Measurements from ENCODE around the gene MED28. TPM values are rescaled to one million over a fixed set of nuclear protein-coding genes. Genes with fewer than 3 reads are reported as not detected.

MED28 gene
- total RNA-seq, 1 donor from 2014 or later: 71.9 TPM

DNA sequence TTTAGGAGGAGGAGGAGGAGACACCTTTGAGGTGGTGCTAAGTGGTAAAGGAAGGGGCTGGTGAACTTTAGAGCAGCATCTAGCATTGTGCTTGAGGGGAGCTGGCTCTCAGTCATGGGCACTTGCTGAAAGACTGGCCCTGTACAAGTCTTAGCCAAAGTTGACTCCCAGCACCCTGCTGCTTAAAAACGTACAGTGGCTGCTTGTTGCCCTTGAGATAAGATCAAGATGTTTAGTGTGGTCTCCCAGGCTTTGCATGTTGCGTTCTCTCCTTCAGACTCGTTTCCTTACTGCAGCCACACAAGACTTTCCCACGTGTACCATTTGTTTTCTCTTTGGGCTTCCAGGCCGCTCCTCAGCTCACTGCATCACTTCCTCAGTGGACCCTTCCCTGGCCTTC is 1.8 kb downstream of the MED28 start:
- Mint-ChIP-seq H3K9me3 (no peaks in the 10 kb centered on the region), H3K27me3 (no peaks in the 10 kb centered on the region), H3K27ac (no peak overlapping the region), H3K4me1 (peaks cover 45% of the 10 kb centered on the region), H3K36me3 (ENCODE audit: low read depth) (peaks cover 59% of the 10 kb centered on the region), H3K4me3 (peak overlapping the region; percentile 55)
- no peak for TF ChIP-seq CTCF (IDR thresholded peaks at IDR 0.05)
- DNase-seq (no peak), ATAC-seq (ENCODE audit: low read depth) (no peak)
- POLR2A ChIA-PET: no interaction called here
- intact Hi-C loops (cut with micrococcal nuclease): no loop called here
- CTCF ChIA-PET: no interaction called here

GRCh38 chr4:17618926-17619325 is 4.5 kb downstream of the MED28 start:
- Mint-ChIP-seq H3K4me3 (no peak overlapping the region), H3K27me3 (no peaks in the 10 kb centered on the region), H3K36me3 (ENCODE audit: low read depth) (peaks cover 80% of the 10 kb centered on the region), H3K27ac (no peak overlapping the region), H3K9me3 (no peaks in the 10 kb centered on the region), H3K4me1 (peaks cover 43% of the 10 kb centered on the region)
- TF ChIP-seq CTCF (IDR thresholded peaks at IDR 0.05): no peak
- no peak for DNase-seq
- ChIA-PET CTCF (interaction anchor here (0.9 kb wide), 1 partner anchor 66 kb away, joined by 4 read pairs; no protein-coding TSS in a partner anchor), POLR2A (no interaction called here)
- ATAC-seq (ENCODE audit: low read depth): no peak
- intact Hi-C loops (cut with micrococcal nuclease): no loop called here

GRCh38 chr4:17619416-17620105 is 5.1 kb downstream of the MED28 start:
- Mint-ChIP-seq H3K4me1 (peaks cover 37% of the 10 kb centered on the region), H3K27ac (no peak overlapping the region), H3K4me3 (no peak overlapping the region), H3K9me3 (no peaks in the 10 kb centered on the region), H3K36me3 (ENCODE audit: low read depth) (peaks cover 80% of the 10 kb centered on the region), H3K27me3 (no peaks in the 10 kb centered on the region)
- ChIA-PET CTCF (interaction anchor here (0.9 kb wide), 1 partner anchor 66 kb away, joined by 4 read pairs; no protein-coding TSS in a partner anchor), POLR2A (interaction anchor here (0.7 kb wide), 1 partner anchor 45 kb away, joined by 4 read pairs; no protein-coding TSS in a partner anchor)
- ATAC-seq (ENCODE audit: low read depth): no peak
- TF ChIP-seq CTCF (IDR thresholded peaks at IDR 0.05): no peak
- intact Hi-C loops (cut with micrococcal nuclease): no loop called here
- DNase-seq: no peak

DNA sequence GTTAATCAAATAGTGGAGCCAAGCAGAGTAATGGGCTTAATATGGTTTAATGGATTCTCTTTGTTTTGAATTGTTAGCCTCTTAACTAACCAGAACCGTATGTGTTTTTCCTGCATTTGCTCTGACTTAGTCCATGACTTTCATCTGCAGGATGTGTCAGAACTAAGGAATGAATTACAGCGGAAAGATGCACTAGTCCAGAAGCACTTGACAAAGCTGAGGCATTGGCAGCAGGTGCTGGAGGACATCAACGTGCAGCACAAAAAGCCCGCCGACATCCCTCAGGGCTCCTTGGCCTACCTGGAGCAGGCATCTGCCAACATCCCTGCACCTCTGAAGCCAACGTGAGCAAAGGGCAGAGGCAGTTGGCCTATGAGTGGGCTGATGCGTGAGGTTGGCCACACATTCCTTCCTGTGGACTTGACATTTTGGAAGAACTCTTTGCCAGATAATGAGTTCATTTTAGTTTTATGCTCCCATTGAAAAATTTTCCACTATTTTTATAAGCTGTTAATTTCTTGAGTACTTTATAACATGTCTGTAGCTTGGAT is 9.1 kb downstream of the MED28 start:
- CTCF ChIA-PET: no interaction called here
- DNase-seq: no peak
- Mint-ChIP-seq H3K4me3 (no peak overlapping the region), H3K9me3 (no peaks in the 10 kb centered on the region), H3K36me3 (ENCODE audit: low read depth) (peaks cover 93% of the 10 kb centered on the region), H3K27ac (no peak overlapping the region), H3K27me3 (no peaks in the 10 kb centered on the region), H3K4me1 (peaks cover 9% of the 10 kb centered on the region)
- intact Hi-C loops (cut with micrococcal nuclease): no loop called here
- TF ChIP-seq CTCF (IDR thresholded peaks at IDR 0.05): no peak
- ATAC-seq (ENCODE audit: low read depth): no peak
- POLR2A ChIA-PET: no interaction called here

- Mint-ChIP-seq H3K4me1 (no peaks in the 10 kb centered on the region), H3K9me3 (no peaks in the 10 kb centered on the region), H3K27me3 (no peaks in the 10 kb centered on the region), H3K27ac (no peak overlapping the region), H3K36me3 (ENCODE audit: low read depth) (peaks cover 93% of the 10 kb centered on the region), H3K4me3 (no peak overlapping the region)
- ChIA-PET POLR2A (no interaction called here), CTCF (interaction anchor here (0.9 kb wide), 1 partner anchor 76 kb away, joined by 3 read pairs; no protein-coding TSS in a partner anchor)
- no peak for ATAC-seq (ENCODE audit: low read depth)
- no peak for DNase-seq
- no peak for TF ChIP-seq CTCF (IDR thresholded peaks at IDR 0.05)
- intact Hi-C loops (cut with micrococcal nuclease): no loop called here
Observed at GRCh38 chr4:17624821-17625220, 10.4 kb downstream of the MED28 start.
